ENCODE results near the gene MPP1.
A peak's percentile ranks its signal among the peaks of the same experiment; 100 is the strongest.

MPP1 gene

DNA sequence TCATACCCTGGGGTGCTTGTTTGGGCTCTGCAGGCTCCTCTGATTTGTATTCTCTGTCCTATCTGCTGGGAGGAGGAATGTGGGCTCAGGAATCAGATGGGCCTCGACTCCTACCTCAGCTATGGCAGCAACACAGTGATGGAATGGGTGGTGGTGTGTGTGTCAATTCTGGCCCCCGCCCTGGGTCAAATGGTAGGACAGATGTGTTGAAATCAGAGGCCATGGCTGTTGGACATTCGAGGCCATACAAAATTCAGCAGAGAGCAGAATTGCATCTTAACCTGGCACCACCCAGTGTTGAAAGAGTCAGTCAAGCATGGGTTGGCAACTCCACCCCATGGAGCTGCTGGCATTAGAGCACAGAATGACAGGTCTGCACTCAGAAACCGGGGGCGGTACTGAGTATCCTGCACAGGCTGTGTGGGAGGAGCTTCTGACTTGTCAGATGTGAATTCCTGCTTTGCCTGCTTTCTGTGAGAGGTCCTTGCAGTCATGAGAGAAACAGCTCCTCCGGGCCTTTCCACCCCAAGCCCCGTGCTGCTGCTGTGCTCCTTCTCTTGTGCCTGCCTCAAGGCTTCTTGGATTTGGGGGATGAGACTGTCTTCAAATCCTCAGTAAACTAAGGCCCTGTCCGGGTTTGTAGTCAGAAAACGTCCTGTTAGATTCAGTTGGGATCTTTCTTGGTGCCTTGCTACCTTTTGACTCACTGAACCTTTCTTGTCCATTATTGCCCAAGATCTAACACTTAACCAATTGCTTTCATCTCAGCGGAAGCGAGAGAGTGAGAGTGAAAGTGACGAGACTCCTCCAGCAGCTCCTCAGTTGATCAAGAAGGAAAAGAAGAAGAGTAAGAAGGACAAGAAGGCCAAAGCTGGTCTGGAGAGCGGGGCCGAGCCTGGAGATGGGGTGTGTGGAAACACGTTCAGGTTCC is 29.6 kb downstream of the MPP1 start:
- in situ Hi-C loops (cut with HindIII; ENCODE audit: low pct_ligation_motif_present, low sequenced_read_pairs), result no loop called here
- TF ChIP-seq, protein P1, sequence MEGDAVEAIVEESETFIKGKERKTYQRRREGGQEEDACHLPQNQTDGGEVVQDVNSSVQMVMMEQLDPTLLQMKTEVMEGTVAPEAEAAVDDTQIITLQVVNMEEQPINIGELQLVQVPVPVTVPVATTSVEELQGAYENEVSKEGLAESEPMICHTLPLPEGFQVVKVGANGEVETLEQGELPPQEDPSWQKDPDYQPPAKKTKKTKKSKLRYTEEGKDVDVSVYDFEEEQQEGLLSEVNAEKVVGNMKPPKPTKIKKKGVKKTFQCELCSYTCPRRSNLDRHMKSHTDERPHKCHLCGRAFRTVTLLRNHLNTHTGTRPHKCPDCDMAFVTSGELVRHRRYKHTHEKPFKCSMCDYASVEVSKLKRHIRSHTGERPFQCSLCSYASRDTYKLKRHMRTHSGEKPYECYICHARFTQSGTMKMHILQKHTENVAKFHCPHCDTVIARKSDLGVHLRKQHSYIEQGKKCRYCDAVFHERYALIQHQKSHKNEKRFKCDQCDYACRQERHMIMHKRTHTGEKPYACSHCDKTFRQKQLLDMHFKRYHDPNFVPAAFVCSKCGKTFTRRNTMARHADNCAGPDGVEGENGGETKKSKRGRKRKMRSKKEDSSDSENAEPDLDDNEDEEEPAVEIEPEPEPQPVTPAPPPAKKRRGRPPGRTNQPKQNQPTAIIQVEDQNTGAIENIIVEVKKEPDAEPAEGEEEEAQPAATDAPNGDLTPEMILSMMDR (IDR thresholded peaks at IDR 0.05; ENCODE audit: low read depth, low read length, missing control alignments), result no peak
- no peak for DNase-seq
- Histone ChIP-seq H3K27me3 (replicated peaks) (no peaks in the 10 kb centered on the region), H3K27ac (no peak overlapping the region), H3K36me3 (replicated peaks) (peaks cover 27% of the 10 kb centered on the region), H3K4me3 (ENCODE audit: low read depth, low read length) (no peak overlapping the region)

DNA sequence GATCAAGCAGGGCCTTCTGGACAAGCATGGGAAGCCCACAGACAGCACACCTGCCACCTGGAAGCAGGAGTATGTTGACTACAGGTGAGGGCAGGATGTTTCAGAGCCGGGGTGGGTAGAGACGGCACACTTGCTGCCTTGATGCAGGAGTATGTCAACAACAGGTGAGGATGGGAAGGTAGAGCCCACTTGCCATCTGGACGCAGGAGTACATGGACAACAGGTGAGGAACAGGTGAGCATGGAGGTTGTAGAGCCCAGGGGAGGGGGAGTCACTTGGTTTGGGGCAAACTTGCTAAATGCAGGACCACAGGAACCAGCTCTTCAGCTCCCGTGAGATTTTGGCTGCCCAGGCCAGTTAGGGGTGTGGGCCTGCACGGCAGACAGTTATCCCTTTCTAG is 30.7 kb downstream of the MPP1 start:
- H3K4me3 ChIP-seq (ENCODE audit: low read depth, low read length), result no peak overlapping the region
- in situ Hi-C loops (cut with HindIII; ENCODE audit: low pct_ligation_motif_present, low sequenced_read_pairs), result no loop called here
- TF ChIP-seq, protein P1 (IDR thresholded peaks at IDR 0.05; ENCODE audit: low read depth, low read length, missing control alignments), result no peak
- DNase-seq, result no peak
- H3K36me3 ChIP-seq (replicated peaks), result peaks cover 33% of the 10 kb centered on the region
- H3K27me3 ChIP-seq (replicated peaks), result no peaks in the 10 kb centered on the region
- H3K27ac ChIP-seq, result no peak overlapping the region

DNA sequence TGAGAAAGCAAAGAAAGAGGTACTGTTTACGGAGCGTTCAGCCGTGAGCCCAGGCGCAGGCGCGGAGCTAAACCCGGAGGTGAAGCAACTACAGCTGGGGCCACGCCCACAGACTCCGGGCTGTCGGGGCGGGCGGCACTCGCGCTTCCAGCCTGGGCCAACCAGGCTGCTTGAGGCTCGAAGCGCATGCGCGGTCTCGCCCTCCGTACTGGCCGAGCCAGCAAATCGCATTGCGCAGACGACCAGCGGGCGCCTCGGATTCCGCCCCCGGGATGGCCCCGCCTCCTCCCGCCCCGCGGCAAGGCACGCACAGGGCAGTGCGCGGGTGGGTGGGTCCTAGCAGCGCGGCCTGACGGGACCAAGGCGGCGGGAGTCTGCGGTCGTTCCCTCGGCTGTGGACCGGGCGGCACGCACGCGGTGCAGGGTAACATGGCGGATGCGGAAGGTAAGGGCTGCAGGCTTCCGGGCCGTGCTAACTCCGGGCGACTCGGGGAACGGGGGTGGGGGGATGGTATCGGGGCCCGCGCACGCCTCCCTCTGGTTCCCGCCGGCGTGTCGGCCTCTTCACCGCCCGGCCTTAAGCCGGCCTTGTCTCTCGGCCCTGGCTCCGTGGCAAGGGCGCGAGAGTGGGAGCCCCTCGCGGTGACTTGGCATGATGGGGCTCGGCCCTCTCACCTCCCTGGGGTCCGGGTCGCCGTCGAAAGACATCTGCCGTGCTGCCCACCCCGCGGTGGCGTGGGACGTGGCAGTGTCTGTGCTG is 42.6 kb downstream of the MPP1 start, which contains the start of gene DKC1:
DKC1 (plus strand) TSS at position 328 of the 760 bp plus-strand sequence; CDS start at position 430, 102 bp downstream.
- peak within 1 kb of the TSS; percentile 70 for H3K4me3 ChIP-seq (ENCODE audit: low read depth, low read length)
- peak; percentile 91 for DNase-seq

DNA sequence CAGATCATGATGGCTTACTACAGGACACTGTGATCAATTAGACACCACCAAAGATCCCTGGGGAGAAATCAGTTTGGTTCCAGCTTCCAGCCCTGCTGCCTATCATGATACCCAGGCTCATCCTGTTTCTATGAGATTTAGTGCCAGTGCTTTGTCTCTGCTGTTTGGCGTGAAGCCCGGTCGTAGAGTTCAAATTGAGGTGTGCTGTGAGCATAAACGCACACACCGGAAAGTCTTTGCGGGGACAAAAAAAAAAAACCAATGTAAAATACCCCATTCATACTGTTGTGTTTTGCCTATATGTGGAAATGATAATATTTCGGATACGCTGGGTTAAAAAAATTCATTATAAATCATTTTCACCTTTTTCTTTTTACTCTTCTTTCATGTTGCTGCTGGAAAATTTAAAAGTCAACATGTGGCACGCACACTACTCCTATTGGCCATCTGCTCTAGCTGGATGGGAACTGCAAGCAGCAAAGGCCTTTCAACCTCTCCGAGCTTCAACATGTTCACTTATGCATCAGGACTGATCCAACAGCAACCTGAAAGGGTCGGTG is 43.2 kb downstream of the MPP1 start:
- no peak for DNase-seq

More for the DNA sequence above, 42.6 kb downstream of the MPP1 start, which contains the start of gene DKC1:
- TF ChIP-seq, protein P1 (IDR thresholded peaks at IDR 0.05; ENCODE audit: low read depth, low read length, missing control alignments), result peak; percentile 24
- H3K27ac ChIP-seq, result peak within 1 kb of the TSS; percentile 79
- in situ Hi-C loops (cut with HindIII; ENCODE audit: low pct_ligation_motif_present, low sequenced_read_pairs), result no loop called here
- peaks cover 17% of the 10 kb centered on the region for H3K36me3 ChIP-seq (replicated peaks)
- H3K27me3 ChIP-seq (replicated peaks), result no peaks in the 10 kb centered on the region

DNA sequence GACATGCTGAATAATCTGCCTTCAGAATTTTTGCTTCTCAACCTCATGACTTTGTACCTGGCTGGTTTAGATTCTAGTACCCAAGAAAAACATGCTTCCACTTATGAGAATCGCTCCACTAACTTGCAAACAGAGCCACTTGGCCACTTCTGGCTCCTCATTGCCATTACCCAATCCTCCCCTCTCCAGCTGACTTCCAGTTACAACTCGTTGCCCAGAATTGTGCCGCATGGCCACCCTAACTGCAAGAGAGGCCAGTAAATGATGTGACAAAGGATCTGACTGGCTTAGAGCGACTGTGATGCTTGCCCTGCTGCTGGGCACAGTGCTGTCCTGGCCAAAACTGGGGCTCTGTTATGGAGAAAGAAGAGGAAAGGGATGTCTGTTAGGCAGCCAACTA is 46.6 kb downstream of the MPP1 start:
- TF ChIP-seq, protein P1 (IDR thresholded peaks at IDR 0.05; ENCODE audit: low read depth, low read length, missing control alignments), result no peak
- in situ Hi-C loops (cut with HindIII; ENCODE audit: low pct_ligation_motif_present, low sequenced_read_pairs), result no loop called here
- H3K36me3 ChIP-seq (replicated peaks), result no peaks in the 10 kb centered on the region
- no peak overlapping the region for H3K27ac ChIP-seq
- H3K4me3 ChIP-seq (ENCODE audit: low read depth, low read length), result no peak overlapping the region
- DNase-seq, result no peak
- H3K27me3 ChIP-seq (replicated peaks), result no peaks in the 10 kb centered on the region

More for the DNA sequence above, 43.2 kb downstream of the MPP1 start:
- Histone ChIP-seq H3K4me3 (ENCODE audit: low read depth, low read length) (peak overlapping the region; percentile 56), H3K27me3 (replicated peaks) (no peaks in the 10 kb centered on the region), H3K27ac (peak overlapping the region; percentile 58), H3K36me3 (replicated peaks) (peaks cover 12% of the 10 kb centered on the region)
- in situ Hi-C loops (cut with HindIII; ENCODE audit: low pct_ligation_motif_present, low sequenced_read_pairs), result no loop called here
- TF ChIP-seq, protein P1 (IDR thresholded peaks at IDR 0.05; ENCODE audit: low read depth, low read length, missing control alignments), result no peak

Data from brain microvascular endothelial cell (primary cell).